ENCODE measurements around the gene FAM228A.

DNA sequence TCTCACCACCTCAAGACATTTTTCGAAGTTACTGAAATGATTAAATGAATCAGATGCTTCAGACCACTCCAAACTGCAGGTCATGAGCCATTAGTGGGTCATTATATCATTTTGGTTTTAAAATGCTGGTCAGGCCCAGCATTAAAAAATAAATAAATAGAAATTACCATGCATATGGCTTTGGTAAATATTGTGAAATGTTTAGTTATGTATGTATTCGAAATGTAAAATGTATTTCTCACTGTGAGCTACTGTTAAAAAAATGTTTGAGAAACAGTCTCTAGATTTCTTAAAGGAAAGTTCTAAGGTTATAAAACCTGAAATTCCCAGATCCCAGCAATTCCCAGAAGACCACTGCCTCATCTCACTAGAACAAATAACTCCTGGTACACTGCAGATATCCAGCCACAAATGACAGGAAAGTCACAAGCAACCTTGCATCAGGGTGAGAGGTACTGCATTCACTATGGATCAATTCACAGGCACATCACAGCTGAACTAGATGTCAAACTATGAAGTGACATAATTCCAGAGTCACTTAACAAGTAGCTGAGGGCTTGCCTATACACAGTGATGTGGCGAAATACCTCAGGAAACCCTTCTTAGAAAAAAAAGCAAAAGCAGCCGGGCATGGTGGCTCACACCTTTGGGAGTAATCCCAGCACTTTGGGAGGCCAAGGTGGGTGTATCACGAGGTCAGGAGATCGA, 46.6 kb downstream of the FAM228A start:
- TF ChIP-seq CTCF (conservative IDR thresholded peaks at IDR 0.05; ENCODE audit: low read depth, low read length) (no peak), CHD1 (IDR thresholded peaks at IDR 0.05; ENCODE audit: low read depth, low read length) (no peak)
